ENCODE measurements around the gene MRPL37.

MRPL37 gene

DNA sequence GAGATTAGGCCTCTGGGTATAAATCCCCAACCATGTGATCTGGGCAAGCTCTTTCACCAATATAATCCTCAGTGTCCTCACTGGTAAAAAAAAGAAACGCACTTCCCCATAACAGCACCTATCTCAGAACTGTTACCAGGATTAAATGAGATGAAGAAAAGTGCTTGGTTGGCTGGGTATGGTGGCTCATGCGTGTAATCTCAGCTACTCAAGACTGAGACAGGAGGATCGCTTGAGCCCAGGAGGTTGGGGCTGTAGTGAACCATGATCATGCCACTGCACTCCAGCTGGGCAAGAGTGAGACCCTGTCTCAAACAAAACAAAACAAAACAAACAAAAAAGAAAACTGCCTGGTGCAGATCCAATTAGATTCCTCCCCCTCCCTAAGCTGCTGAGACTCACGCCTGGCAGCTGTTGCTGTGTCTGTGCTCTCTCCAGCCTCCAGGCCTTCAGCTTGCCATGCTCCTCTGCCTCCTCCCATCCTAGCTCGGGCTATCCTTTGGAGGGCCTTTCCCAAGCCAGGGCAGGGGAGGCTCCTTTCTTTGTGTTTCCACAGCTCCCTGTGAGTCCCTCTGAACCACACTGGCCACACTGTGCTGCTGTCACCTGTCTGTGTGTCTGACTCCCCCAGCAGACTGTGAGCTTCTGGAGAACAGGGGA, 19.1 kb upstream of the MRPL37 start:
- H3K27ac ChIP-seq: no peak overlapping the region

DNA sequence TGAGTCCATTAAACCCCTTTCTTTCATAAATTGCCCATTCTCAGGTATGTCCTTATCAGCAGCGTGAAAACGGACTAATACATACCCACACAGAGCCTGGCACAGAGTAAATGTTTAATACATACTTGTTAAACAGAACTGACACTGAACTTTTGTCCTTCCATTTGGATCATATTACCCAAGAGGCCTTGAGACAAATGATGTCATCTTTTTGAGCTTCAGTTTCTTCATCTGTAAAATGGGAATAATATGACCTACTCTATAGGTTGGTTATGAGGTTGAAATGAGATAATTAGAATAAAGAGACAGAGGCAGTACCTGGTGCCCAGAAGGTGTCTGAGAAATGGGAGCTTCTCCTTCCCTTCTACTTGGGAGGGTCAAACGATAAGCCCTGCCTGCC, 13.9 kb upstream of the MRPL37 start:
- TF ChIP-seq ZFX (IDR thresholded peaks at IDR 0.05; ENCODE audit: borderline replicate concordance): no peak
- TF ChIP-seq, protein P1, sequence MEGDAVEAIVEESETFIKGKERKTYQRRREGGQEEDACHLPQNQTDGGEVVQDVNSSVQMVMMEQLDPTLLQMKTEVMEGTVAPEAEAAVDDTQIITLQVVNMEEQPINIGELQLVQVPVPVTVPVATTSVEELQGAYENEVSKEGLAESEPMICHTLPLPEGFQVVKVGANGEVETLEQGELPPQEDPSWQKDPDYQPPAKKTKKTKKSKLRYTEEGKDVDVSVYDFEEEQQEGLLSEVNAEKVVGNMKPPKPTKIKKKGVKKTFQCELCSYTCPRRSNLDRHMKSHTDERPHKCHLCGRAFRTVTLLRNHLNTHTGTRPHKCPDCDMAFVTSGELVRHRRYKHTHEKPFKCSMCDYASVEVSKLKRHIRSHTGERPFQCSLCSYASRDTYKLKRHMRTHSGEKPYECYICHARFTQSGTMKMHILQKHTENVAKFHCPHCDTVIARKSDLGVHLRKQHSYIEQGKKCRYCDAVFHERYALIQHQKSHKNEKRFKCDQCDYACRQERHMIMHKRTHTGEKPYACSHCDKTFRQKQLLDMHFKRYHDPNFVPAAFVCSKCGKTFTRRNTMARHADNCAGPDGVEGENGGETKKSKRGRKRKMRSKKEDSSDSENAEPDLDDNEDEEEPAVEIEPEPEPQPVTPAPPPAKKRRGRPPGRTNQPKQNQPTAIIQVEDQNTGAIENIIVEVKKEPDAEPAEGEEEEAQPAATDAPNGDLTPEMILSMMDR (IDR thresholded peaks at IDR 0.05): no peak

More for the DNA sequence above, 19.1 kb upstream of the MRPL37 start:
- TF ChIP-seq, protein P1 (IDR thresholded peaks at IDR 0.05): no peak
- no peak for TF ChIP-seq ZFX (IDR thresholded peaks at IDR 0.05; ENCODE audit: borderline replicate concordance)

DNA sequence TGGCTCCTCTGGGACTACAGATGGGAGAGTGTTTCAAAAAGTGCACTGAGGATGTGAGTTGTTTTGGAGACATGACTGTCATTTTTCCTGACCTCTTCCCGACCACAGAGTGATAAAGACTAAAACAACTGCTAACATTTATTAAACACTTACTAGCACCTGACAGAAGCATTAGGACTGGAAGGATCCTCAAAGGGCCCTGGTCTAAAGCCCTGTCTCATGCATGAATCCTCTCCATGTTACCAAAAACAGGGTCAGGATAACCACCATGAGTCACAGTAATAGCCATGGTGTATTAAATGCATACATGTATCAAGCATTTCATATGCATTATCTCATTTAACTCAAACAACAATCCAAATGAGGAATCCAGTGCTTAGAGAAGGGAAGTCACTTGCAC, 11.7 kb upstream of the MRPL37 start:
- TF ChIP-seq ZFX (IDR thresholded peaks at IDR 0.05; ENCODE audit: borderline replicate concordance): no peak
- TF ChIP-seq, protein P1 (IDR thresholded peaks at IDR 0.05): no peak
- no peak overlapping the region for H3K27ac ChIP-seq

More for the DNA sequence above, 13.9 kb upstream of the MRPL37 start:
- no peak overlapping the region for H3K27ac ChIP-seq

DNA sequence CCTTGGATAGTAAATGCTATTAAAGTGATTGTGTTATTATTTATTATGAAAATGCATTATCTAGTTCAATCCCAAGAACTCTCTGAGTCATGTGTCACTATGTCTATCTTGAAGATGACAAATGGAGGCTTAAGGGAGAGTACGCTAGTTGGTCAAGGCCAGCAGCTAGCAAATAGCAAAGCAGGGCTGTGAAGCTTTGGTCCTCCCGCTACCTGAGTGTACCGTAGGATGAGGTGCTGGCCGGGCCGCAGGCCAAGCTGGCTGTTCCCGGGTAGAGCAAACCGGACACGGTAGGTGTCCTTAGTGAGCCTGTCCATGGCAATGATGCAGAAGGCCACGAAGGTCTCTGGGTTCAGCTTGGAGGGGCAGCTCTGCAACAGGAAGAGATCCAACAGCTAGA, 9.4 kb upstream of the MRPL37 start:
- no peak overlapping the region for H3K27ac ChIP-seq
- TF ChIP-seq, protein P1 (IDR thresholded peaks at IDR 0.05): no peak
- TF ChIP-seq ZFX (IDR thresholded peaks at IDR 0.05; ENCODE audit: borderline replicate concordance): no peak

DNA sequence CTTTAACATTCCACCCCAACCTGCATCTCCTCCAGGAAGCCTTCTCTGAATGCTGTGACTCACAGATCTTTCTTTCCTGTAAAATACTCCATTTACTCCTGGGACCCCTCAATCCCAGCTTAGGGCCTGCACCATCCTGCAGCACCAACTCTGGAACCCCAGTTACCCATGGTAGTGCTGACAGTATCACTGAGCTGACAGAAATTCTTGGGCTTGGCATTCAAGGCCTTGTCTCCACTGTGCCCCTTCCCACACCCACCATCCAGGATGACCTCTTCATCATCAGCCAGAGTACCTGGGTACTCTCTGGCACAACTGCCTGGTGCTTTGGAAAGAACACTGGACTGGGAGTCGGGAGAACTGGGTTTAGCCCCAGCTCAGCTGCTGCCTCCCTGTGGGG, 8.4 kb upstream of the MRPL37 start:
- TF ChIP-seq, protein P1 (IDR thresholded peaks at IDR 0.05): no peak
- TF ChIP-seq ZFX (IDR thresholded peaks at IDR 0.05; ENCODE audit: borderline replicate concordance): no peak

DNA sequence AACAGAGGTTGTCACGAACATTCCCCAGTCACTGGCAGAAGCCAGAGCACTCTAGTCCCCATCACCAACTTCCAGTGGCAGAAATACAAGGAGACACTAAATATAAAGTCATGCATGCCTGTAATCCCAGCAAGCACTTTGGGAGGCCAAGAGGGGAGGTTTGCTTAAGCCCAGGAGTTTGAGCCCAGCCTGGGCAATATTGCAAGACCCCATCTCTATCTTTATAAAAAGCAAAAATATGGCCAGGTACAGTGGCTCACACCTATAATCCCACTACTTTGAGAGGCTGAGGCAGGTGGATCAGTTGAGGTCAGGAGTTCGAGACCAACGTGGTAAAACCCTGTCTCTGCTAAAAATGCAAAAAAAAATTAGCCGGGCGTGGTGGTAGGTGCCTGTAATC, 6.5 kb upstream of the MRPL37 start:
- no peak for TF ChIP-seq ZFX (IDR thresholded peaks at IDR 0.05; ENCODE audit: borderline replicate concordance)
- TF ChIP-seq, protein P1 (IDR thresholded peaks at IDR 0.05): no peak

More for the DNA sequence above, 8.4 kb upstream of the MRPL37 start:
- H3K27ac ChIP-seq: no peak overlapping the region

DNA sequence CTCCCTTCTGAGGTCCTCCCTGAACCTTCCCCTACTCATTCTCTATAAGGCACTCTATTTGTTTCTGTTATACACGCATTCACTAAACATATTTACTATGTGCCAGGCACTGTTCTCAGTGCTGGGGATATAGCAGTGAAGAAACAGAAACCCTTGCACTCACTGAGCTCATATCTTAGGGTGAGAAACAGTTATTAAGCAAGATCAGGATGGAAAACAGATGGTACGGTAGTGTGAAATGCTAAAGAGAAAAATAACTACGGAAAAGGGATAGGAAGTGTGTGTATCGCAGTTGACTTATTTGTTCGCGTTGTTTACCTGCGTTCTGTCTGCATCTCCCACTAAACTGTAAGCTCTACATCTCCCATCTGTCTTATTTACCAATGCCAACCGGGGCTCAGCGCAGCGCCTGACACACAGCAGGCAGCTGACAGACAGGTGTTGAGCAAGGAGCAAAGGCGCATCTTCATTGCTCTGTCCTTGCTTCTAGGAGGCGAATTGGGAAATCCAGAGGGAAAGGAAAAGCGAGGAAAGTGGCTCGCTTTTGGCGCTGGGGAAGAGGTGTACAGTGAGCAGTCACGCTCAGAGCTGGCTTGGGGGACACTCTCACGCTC, 709 bp upstream of the MRPL37 start:
- TF ChIP-seq ZFX (IDR thresholded peaks at IDR 0.05; ENCODE audit: borderline replicate concordance): no peak
- TF ChIP-seq, protein P1 (IDR thresholded peaks at IDR 0.05): no peak

More for the DNA sequence above, 6.5 kb upstream of the MRPL37 start:
- H3K27ac ChIP-seq: no peak overlapping the region

More for the DNA sequence above, 709 bp upstream of the MRPL37 start:
- H3K27ac ChIP-seq: peak overlapping the region; percentile 62

Measured in 22Rv1 (cell line).